Ovary (tissue), 9 donors: ENCODE data around the gene MALRD1. TPM values are rescaled to one million over a fixed set of nuclear protein-coding genes. Genes with fewer than 3 reads are reported as not detected.

Experiments
- DNase-seq, 5 donors: peaks; one replicate each; pipeline ENCODE4 v3.0.0-alpha.2; 2019 to 2020
- H3K27ac ChIP-seq, 2 donors: fragments of 200-600 bp; one replicate each; pipeline versions ENCODE4 v1.5.1 to v1.8.0; 2019 to 2022
- H3K27me3 ChIP-seq: fragments of 200-600 bp; one replicate; pipeline ENCODE4 v1.8.0; 2022
- H3K36me3 ChIP-seq: fragments of 200-600 bp; sonication (generic); one replicate; pipeline ENCODE4 v1.5.1; 2019
- H3K4me1 ChIP-seq: one replicate; pipeline ENCODE4 v1.8.1; 2013; ENCODE audit warnings: mild to moderate bottlenecking, moderate library complexity; ENCODE audit not compliant: insufficient read depth
- H3K4me3 ChIP-seq: fragments of 200-600 bp; sonication (generic); one replicate; pipeline ENCODE4 v1.5.1; 2017
- H3K9me3 ChIP-seq, 2 donors: fragments of 200-600 bp in 1 of 2; sonication (generic) in 1 of 2; one replicate each; pipeline versions ENCODE4 v1.5.1 to v1.8.1; 2013 to 2019; ENCODE audit warnings: mild to moderate bottlenecking in 1 of 2, moderate library complexity in 1 of 2
- CTCF ChIP-seq, 3 donors: fragments of 450-650 bp in 2 of 3; fragments of 200-600 bp in 1 of 3; IDR thresholded peaks; one replicate each; pipeline versions ENCODE4 v1.5.1 to v1.8.0; 2016 to 2022; ENCODE audit warnings: antibody characterized with exemption in 3 of 3, mild to moderate bottlenecking in 1 of 3
- EP300 ChIP-seq: sonication (generic); formaldehyde crosslinking; IDR thresholded peaks from one replicate; pipeline ENCODE4 v1.6.1; 2017; ENCODE audit warnings: antibody characterized with exemption
- POLR2A ChIP-seq: fragments of 450-650 bp; IDR thresholded peaks from one replicate; pipeline ENCODE4 v1.6.1; 2017; ENCODE audit warnings: antibody characterized with exemption, mild to moderate bottlenecking, moderate library complexity
- WGBS, 3 donors: extraction: QIAGEN DNeasy Blood & Tissue Kit in 1 of 3; methylation state at CpG; one replicate each; pipeline versions ENCODE4 v1.1.5 to v1.1.7; 2013 to 2017; 5-methylcytosine and 5-hydroxymethylcytosine counted together
- intact Hi-C, 4 donors: fragments of 100-400 bp; cut with DNase I; formaldehyde crosslinking; loops; one replicate each; pipeline versions ENCODE4 v1.11.0 to v1.15.1; 2022 to 2023
- polyA plus RNA-seq, 2 donors: library from polyadenylated mRNA; stranded (reverse); fragments of 200-250 nt in 1 of 2; fragments of 350-450 nt in 1 of 2; fragmentation: Illumina TruSeq in 1 of 2; extraction: RNeasy Lipid Tissue Mini Kit (QIAGEN cat#74804) in 1 of 2; gene quantifications; one replicate each; pipeline ENCODE4 v1.2.3, GENCODE V29; 2013 to 2014
- total RNA-seq, 7 donors: library from RNA; depleted of rRNA in 2 of 7; stranded (reverse); fragments of >200 nt in 2 of 7; fragmentation: NEBNext Ultra II Directional in 3 of 7; extraction: Animal tissue kit (Norgen Biotek cat#: 25700) in 3 of 7; gene quantifications; one replicate each; pipeline versions ENCODE4 v1.1.0 to v1.2.4, GENCODE V29; 2016 to 2023
- donor health status: DM: no; HTN: no; CAD: no; lungs with moderate emphysema.
- donor health status: DM: no; HTN: no; CAD: no.
- donor health status: Bipolar disorder and iron deficiency.
- donor health status: DM: yes; HTN: yes; CAD: no.
- donor health status: DM: no; HTN: no; CAD: no.
- donor health status: DM: yes; HTN: yes; CAD: no.

MALRD1 gene
- total and polyA plus RNA-seq, 9 donors: 0.56 to 12.1 (median 1.9) TPM

GRCh38 chr10:19663344-19663743 lies 614.7 kb downstream of the MALRD1 start:
- H3K36me3 ChIP-seq: no peaks in the 10 kb centered on the region
- H3K27ac ChIP-seq: no peak overlapping the region
- 42 to 100% (median 96%) methylated on average over 1 of the region's 1 CpG for WGBS, 3 donors
- H3K4me3 ChIP-seq: no peak overlapping the region
- TF ChIP-seq CTCF (IDR thresholded peaks at IDR 0.05): no peak
- no peak for TF ChIP-seq EP300
- no peak for TF ChIP-seq POLR2A
- DNase-seq: no peak
- no peaks in the 10 kb centered on the region for H3K9me3 ChIP-seq
- intact Hi-C loops: no loop called here
- H3K4me1 ChIP-seq: no peaks in the 10 kb centered on the region
- H3K27me3 ChIP-seq: no peaks in the 10 kb centered on the region

- WGBS, 3 donors: 91 to 92% (median 91%) methylated on average over 5 of the region's 5 CpGs
- Histone ChIP-seq H3K4me1 (no peaks in the 10 kb centered on the region), H3K27me3 (no peaks in the 10 kb centered on the region), H3K9me3 (no peaks in the 10 kb centered on the region), H3K36me3 (no peaks in the 10 kb centered on the region), H3K27ac (no peak overlapping the region), H3K4me3 (no peak overlapping the region)
- DNase-seq: no peak
- no peak for TF ChIP-seq POLR2A
- TF ChIP-seq EP300: no peak
- no peak for TF ChIP-seq CTCF (IDR thresholded peaks at IDR 0.05)
- intact Hi-C loops: no loop called here
These were observed 619.5 kb downstream of the MALRD1 start for GRCh38 chr10:19668116-19668515.

- H3K4me1 ChIP-seq: no peaks in the 10 kb centered on the region
- intact Hi-C loops: no loop called here
- no peak overlapping the region for H3K27ac ChIP-seq
- no peaks in the 10 kb centered on the region for H3K9me3 ChIP-seq
- WGBS, 3 donors: 89 to 96% (median 93%) methylated on average over 4 of the region's 4 CpGs
- no peaks in the 10 kb centered on the region for H3K27me3 ChIP-seq
- H3K36me3 ChIP-seq: no peaks in the 10 kb centered on the region
- TF ChIP-seq POLR2A: no peak
- no peak for TF ChIP-seq CTCF (IDR thresholded peaks at IDR 0.05)
- no peak for TF ChIP-seq EP300
- H3K4me3 ChIP-seq: no peak overlapping the region
- DNase-seq: no peak
These were observed 627.5 kb downstream of the MALRD1 start for GRCh38 chr10:19676063-19676462.

DNA sequence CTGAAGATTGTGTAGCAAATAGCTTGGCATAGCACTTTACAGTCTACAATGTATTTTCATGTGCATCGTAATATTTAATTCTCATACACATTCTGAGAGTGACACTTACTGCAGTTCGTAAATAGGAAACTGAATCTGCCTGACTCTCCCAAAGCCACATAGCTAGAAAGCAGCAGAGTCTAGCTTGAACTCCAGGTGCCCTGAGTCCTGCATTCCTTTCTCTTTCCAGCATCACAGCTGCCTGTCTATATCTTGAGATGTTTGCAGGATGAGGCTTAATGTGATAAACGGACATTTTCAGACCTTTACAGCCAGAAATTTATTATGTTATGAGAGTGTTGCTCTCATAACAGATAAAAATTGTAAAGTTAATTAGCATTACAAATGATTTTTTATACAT lies 634.8 kb downstream of the MALRD1 start:
- Histone ChIP-seq H3K27ac (no peak overlapping the region), H3K4me1 (no peaks in the 10 kb centered on the region)
- 53 to 55% (median 54%) methylated on average over 3 of the region's 3 CpGs for WGBS, 3 donors

More for the DNA sequence above, 634.8 kb downstream of the MALRD1 start:
- DNase-seq: no peak
- intact Hi-C loops: no loop called here
- no peak overlapping the region for H3K4me3 ChIP-seq
- no peaks in the 10 kb centered on the region for H3K27me3 ChIP-seq
- no peaks in the 10 kb centered on the region for H3K9me3 ChIP-seq
- no peaks in the 10 kb centered on the region for H3K36me3 ChIP-seq
- TF ChIP-seq POLR2A: no peak
- no peak for TF ChIP-seq CTCF (IDR thresholded peaks at IDR 0.05)
- TF ChIP-seq EP300: no peak
